ENCODE results near the gene NPPC.
"Not testable (repeated sequence)": the region's sequence is repeated elsewhere in the genome, so short reads cannot be mapped to it uniquely, and the experiment has no call there.

The NPPC gene, protein sequence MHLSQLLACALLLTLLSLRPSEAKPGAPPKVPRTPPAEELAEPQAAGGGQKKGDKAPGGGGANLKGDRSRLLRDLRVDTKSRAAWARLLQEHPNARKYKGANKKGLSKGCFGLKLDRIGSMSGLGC

DNA sequence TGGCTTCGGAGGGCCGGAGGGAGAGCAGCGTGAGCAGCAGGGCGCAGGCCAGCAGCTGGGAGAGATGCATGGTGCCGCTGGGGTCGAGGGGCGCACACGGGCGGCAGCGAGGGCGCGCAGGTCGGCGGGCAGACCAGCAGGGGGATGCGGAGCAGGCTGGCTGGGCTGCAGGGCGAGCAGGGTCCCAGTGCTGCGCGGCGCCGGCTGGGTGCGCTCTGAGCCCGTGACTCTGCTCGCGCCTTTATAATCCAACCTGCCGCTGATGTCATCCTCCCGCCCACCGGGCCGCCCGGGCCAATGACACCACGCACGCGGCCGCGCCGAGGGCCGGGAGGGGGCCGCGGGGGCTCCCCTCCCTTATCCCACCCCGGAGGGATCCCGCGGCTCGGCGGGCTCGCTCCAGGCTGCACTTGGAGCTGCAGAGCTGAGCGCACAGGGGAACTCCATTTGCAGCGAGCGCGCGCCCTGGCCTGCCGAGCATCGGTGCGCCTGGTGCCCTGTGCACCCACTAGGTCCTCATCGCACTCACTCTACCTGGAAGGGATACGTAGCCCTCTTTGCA lies at the start of gene NPPC:
Gene NPPC, minus strand, starts transcription at position 217 of the 562 bp plus-strand sequence. Its CDS starts 147 bp downstream, at position 70.
- peak; percentile 75 for DNase-seq

DNA sequence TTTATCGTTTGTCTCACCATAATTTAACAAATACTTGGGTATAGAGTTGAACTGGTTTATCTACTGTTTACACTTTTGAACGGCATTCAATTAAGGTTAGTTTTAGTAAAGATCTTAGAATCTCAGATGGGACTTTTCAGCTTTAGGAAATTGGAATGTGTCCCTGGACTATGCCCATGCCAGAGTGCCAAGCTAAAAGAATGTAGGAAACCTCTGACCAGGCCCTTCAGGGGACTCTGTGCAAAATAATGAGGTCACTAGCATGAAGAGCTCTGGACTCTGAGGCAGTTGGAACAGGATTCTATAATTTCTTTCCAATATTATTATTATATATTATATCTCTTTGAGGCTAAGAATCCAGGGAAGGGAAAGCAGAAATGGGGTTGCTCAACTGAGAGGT lies 48.8 kb upstream of the NPPC start:
- DNase-seq, result no peak

DNA sequence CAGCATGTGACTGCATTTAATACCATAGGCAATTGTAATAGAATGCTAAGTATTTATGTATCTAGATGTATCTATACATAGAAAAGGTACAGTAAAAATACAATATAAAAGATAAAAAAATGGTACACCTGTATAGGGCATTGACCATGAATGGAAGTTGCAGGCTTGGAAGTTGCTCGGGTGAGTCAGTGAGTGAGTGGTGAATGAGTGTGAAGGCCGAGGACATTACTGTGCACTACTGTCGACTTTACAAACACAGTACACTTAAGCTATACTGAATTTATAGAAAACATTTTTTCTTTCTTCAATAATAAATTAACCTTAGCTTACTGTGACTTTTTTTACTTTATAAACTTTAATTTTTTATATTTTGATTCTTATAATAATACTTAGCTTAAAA lies 44.3 kb upstream of the NPPC start:
- no peak for DNase-seq

DNA sequence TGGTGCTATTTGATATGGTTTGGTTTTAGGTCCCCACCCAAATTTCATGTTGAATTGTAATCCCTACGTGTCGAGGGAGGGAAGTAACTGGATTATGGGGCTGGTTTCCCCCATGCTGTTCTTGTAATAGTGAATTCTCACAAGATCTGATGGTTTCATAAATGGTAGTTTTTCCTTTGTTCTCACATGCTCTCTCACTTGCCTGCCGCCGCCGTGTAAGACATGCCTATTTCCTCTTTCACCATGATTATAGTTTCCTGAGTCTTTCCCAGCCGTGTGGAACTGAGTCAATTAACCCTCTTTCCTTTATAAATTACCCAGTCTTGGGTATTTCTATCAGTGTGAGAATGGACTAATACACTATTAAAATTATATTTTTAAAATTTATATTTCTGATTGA lies 42.6 kb upstream of the NPPC start:
- DNase-seq, result no peak

DNA sequence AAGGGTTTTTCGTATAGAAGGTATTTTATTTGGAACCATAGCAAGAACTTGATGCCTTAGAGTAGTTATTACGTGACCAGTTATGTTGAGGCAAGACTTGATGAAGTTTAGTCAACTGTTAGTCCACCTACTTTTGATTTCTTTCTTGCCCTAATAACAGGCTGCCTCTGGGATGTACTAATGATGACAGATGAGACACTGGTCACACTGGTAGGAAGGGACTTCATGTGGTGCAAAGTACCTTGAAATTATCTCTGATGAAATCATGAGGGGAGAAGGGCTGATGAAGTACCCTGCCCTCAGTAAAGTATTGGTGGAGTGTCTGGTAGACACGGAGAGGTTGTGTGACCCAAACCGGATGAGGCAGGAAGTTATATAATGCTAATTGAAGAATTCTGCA lies 40.7 kb upstream of the NPPC start:
- no peak for DNase-seq

DNA sequence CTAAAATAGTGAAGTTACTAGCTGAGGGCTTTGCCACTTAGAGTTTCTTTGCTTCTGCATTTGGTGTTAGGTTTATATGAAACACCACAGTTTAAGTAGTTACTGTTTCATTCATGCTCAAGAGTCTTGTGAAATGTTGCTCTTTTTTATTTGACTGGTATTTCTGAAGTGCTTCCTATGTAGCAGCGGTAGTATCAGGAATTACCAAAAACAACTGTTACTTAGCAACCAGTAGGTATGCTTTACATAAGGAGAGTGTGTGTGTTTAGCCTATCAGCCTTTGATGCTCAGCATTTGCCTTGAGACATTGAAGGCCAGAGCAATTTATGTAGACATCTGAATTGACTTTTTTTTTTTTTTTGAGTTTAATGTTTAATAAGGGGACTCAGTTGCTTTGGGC lies 38.9 kb upstream of the NPPC start:
- DNase-seq, result no peak

DNA sequence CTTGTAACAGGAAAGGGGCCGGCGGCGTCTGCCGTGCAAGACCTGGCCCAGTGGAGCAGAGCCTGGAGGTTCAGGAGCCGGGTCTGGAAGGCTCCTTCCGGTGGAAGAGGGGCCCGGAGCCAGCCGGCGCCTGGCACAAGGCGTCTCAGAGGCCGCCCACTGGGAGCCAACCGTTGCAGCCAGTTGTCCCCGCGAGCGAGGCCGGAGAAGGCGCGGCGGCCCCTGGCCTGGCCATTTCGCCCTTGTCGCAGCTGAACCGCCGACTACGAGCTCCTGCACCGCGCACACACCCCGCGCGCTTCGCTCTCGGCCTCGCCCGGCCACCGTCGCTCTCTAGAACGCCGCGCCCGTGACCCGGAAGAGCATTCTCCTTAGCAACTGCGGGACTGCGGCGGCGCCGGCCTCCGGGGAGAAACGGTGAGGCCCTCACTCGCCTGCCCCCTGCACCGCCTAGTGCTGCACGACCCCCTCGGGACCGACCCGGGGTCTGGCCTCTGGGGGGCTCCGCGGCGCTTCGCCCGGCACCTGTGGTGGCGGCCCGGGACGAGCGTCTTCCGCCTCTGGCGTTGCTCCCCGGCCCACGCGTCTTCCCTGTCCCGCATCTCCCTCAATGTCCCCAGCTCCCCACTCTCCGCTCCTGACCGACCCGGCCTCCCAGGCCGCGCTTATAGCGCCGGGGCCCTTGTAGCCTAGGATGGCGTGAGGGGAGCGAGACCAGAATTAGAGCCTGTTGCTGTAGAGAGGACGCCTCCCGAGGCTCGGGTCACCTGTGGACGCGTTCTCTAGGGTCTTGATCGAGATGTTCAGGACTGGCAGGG lies 35.4 kb upstream of the NPPC start, which contains the start of gene DIS3L2:
Gene DIS3L2, plus strand, starts transcription at position 365 of the 818 bp plus-strand sequence. CDS start 53,215 bp downstream, outside the sequence.
- peak; percentile 80 for DNase-seq

DNA sequence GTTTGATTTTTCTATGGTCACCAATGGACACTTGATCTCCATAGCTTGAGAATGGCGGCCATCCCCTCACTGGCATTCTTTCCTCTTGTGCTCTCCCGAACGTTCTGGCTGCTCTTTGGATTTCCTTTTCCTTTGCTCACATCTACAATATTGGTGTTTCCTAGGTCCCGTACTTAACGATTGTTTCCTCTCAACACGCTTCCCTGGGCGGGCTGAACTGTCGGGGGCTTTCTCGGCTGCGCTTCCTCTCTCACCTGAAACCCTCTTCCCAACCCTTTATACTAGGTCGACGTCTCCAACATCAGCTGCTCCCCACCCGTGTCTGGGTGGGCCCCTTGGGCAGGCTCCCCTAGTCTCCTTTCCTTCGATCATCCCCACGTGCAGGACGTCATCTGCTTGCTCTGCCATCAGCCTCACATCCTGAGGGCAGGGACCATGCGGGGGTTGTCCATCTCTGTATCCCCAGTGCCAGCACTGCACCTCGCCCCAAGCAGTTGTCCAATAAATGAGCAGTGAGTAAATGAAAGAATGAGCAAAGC lies 34.7 kb upstream of the NPPC start:
- DNase-seq, result no peak

DNA sequence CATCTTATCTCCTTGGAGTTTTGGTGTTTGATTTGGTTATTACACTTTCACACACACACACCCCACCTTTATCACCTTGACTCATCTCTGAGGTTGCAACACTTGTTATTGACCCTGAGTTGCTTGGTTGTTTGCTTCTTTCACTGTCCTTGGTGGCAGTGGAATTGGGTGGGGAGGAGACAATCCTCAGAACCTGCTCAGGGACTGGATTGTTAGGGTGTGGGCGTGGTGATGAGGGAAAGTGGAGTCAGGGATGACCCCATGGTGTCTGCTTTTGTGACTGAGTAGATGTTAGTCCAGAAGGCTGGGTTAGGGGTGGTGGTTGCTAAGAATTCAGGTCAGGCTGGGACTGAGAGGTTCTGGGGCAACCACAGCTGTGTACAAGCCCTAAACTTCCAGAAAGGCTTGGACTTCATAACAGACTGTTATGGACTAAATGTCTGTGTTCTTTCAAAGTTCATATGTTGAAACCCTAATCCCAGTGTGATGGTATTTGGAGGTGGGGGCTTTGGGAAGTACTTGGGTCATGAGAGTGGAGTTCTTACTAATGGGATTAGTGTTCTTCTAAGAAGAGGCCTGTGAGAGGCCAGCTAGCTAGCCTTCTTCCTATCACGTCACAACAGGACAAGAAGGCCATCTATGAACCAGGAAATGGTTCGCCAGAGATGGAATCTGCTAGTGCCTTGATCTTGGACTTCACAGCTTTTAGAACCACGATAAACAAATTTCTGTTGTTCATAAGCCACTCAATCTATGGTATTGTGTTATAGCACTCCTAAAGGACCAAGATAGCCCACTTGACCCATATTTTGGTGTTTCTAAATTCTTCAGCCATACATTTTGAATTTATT lies 31.9 kb upstream of the NPPC start:
- no peak for DNase-seq

DNA sequence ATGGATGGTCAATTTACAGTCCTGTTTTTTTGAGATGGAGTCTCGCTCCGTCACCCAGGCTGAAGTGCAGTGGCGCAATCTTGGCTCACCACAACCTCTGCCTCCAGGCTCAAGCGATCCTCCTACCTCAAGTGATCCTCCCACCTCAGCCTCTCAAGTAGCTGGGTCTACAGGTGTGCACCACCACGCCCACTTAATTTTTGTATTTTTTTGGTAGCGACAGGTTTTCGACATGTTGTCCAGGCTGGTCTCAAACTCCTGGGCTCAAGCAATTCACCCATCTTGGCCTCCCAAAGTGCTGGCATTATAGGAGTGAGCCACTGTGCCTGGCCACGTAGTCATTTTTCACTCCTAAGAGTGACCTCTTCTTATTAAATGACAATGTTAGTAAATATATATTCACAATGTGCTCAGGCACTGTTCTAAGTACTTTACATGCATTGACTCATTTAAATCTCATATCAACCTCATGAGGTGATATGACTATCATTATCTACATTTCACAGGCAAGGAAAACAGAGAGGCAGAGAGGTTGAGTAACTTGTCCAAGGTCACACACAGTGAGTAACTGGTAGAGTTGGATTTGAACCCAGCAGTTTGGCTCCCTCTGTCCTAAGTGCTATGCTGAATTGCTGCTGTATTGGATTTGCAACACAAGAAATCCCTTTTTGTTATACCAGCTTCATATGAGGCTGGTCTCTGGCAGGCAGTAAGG lies 29.7 kb upstream of the NPPC start:
- no peak for DNase-seq

DNA sequence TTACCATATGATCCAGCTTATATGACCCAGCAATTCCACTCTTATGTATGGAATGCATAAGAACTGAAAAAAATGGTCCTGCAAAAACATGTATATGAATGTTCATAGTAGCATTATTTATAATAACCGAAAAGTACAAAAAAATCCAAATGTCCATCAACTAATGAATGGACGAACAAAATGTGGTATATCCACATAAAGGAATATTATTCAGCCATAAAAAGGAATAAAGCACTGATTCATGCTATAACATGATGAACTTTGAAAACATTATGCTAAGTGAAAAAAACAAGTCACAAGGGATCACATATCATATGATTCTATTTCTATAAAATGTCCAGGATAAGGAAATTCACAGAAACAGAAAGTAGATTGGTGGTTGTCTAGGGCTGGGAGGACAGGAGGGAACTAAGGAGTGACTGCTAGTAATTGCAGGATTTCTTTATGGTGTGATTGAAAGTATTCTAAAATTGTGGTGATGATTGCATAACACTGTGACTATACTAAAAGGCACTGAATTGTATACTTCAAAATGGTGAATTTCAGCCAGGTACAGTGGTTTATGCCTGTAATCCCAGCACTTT lies 25.3 kb upstream of the NPPC start:
- no peak for DNase-seq

DNA sequence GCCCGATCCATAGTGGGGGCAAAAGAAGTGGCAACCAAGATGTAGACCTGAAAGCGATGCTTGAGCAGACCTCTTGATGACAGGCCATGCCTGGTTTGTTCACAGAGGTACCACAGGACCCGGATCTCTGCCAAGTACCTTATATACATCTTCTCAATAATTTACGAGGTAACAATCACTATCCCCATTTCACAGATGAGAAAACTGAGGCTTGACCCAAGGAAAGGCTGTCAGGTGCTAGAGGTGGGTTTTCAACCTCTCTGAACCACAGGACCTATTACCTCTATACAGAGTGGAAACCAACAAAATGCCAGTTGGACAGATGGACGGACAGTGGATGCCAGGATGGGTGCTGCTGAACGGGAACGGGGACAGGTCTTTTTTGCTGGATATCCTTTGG lies 21.5 kb upstream of the NPPC start:
- no peak for DNase-seq

DNA sequence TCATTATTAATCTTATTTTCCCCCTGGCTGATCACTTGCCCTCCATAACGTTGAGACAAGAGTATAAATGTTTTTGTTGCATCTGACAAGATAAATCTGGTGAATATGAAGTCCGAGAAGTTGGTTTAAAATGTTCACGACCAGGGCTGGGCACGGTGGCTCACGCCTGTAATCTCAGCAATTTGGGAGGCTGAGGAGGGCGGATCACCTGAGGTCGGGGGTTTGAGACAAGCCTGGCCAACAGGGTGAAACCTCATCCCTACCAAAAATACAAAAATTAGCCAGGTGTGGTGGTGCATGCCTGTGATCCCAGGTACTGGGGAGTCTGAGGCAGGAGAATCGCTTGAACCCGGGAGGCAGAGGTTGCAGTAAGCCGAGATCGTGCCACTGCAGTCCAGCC lies 20.9 kb upstream of the NPPC start:
- not testable (repeated sequence) for DNase-seq

DNA sequence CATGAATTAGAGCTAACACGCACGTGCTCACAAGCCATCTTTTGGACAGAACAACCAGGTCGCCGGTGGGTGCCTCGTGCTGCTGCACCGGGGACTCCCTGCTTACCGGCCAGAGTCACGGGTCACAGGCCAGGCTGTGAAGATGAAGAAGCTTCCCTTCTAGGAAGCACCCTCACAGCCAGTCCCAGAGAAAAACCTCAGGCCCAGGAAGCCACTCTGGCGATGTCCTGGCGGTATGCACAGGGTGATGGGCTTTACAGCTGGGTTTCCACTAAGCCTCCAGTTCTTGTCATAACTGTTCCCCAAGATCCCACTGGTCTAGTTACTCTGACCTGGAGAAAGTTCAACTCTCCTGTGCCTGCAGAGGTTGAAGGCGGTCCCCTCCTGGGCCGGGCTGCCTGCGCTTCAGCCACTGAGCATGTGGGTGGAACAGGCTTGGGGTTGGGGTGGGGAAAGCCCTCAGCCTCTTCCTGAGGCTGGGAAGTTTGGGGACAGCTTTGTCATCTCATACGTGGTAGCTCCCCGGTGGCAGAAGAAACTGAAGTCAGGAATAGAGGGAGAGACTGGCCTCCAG lies 20.1 kb upstream of the NPPC start:
- DNase-seq, result no peak

DNA sequence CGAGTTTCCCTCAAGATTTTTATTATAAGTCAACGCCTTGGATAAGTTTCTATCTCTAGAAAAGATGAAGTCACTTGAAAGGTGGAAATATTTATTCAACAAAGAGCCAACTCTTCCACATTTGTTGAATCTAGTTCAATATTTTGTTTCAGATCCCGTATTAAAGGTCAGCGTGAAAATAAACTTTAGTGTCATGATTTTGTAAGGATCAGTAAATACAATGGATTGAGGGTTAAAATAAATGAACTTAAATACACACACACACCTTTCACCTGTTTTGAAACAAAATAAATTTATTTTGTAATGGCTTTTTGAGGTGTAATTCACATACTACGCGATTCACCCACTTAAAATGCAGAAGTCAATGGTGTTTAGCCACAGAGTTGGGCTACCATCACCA lies 16.0 kb upstream of the NPPC start:
- DNase-seq, result no peak

DNA sequence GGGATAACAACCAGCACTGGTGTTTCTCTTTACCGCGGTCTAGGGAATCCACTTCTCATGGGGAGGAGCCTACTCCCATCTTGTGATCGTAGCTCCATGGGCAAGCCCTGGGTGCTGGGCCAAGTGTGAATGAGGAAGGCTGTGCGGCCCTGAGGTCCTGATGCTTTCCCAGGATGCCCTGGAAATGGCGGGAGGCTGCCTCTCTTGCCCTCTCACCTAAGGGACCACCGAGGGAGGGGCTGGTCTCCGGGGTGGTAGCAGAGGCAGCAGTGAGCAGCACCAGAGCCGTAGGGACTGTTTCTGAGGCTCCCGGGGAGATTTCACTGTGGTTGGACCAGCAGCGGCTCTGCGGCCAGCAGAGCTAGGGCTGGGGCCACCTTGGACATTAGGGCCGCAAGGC lies 15.5 kb upstream of the NPPC start:
- no peak for DNase-seq

DNA sequence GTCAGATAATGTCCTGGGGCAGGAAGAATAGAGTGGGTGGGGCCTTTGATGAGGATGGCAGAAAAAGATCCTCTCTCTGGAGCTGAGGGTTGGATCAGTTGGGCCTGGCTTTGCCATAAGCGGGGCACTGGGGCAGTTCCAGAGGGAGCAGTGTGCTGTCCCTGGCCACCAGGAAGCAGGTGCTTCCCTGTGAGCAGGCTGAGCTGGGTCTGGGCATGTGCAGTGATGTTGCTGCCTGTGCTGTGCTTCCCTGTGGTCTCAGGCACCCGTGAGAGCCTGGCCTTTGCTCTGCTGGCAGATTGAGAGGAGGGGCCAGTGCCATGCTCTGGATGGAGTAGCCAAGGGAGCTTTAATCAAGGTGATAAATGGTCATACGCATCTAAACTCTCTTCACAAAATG lies 14.6 kb upstream of the NPPC start:
- DNase-seq, result no peak

DNA sequence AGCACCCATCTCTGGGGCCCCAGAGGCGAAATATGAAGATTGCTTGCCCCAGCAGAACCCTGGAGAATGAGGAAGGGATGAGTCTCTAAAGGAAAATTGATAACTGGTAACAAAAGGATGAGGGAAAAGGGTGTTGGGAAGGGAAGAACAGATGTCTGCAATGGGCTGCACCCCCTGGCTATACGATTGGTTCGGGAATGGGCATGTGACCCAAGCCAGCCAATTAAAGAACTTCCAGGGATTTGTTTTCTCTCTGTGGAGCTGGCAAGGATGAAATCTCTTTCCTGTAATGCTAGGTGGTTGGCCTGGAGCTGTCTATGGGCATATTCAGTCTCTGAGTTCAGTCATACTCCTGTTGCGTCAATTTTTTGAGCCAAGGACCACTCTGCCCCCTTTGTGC lies 12.8 kb upstream of the NPPC start:
- no peak for DNase-seq

DNA sequence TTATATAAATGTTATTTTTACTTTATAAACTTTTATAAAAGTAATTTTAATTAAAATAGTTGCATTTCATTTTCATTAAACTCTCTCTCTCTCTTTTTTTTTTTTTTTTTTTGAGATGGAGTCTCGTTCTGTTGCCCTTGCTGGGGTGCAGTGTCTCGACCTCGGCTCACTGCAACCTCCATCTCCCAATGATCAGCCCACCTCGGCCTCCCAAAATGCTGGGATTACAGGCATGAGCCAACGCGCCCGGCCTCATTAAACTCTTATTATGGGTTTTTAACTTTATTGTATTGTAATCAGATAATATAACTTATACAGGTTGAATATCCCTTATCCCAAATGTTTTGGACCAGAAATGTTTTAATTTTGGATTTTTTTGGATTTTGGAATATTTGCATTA lies 10.9 kb upstream of the NPPC start:
- no peak for DNase-seq

DNA sequence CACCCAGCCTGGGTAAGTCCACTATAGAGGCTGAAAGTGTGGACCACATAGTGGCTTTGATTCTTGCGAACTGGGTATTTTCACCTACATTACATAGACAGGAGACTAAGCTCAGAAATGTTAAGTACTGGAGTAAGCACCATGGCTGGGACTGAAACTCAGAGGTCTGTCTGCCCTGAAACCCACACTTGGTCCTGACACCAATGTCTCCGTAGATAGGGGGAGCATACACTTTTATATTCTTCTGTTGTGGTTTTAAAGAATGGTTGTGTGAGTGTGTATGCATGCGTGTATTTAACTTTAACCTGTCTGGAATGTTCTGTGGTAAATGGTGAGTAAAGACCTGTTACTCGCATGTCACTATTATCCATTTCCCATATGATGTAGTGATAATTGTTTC lies 10.3 kb upstream of the NPPC start:
- DNase-seq, result no peak

DNA sequence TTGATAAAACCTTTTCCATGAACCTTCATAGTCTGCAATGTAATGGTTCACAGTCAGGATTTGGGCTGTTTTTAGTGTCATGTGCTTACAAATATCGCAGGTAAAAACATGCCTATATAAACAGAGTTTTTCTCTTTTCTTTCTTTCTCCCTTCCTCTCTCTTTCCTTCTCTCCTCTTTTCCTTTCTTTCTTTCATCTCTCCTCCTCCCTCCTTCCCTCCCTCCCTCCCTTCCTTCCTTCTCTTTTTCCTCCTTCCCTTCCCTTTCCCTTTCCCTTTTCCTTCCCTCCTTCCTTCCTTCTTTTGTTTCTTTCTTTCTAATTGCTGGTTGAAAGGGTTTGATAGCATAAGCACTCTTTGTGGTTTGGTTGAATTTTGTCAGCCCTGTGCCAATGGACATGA lies 9.6 kb upstream of the NPPC start:
- no peak for DNase-seq

DNA sequence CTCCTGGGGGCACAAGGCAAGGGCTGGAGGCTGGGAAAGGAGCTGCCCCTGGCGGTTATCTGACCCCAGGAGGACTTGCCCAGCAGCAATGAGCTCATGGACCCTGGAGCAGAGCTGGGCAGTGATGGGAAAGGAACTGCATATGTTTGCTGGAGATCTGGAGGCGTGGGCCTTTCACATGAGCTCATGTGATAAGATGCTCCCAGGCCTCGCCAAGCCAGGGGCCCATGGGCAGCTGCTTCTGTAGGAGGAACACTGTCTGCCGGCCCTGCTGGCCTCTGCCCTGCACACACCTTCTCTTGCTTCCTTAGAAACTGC lies 9.0 kb upstream of the NPPC start:
- DNase-seq, result no peak
